ENCODE measurements around the gene RAB12.

RAB12 gene

GRCh38 chr18:8634508-8634907, 25.3 kb downstream of the RAB12 start:
- TF ChIP-seq, protein P1, sequence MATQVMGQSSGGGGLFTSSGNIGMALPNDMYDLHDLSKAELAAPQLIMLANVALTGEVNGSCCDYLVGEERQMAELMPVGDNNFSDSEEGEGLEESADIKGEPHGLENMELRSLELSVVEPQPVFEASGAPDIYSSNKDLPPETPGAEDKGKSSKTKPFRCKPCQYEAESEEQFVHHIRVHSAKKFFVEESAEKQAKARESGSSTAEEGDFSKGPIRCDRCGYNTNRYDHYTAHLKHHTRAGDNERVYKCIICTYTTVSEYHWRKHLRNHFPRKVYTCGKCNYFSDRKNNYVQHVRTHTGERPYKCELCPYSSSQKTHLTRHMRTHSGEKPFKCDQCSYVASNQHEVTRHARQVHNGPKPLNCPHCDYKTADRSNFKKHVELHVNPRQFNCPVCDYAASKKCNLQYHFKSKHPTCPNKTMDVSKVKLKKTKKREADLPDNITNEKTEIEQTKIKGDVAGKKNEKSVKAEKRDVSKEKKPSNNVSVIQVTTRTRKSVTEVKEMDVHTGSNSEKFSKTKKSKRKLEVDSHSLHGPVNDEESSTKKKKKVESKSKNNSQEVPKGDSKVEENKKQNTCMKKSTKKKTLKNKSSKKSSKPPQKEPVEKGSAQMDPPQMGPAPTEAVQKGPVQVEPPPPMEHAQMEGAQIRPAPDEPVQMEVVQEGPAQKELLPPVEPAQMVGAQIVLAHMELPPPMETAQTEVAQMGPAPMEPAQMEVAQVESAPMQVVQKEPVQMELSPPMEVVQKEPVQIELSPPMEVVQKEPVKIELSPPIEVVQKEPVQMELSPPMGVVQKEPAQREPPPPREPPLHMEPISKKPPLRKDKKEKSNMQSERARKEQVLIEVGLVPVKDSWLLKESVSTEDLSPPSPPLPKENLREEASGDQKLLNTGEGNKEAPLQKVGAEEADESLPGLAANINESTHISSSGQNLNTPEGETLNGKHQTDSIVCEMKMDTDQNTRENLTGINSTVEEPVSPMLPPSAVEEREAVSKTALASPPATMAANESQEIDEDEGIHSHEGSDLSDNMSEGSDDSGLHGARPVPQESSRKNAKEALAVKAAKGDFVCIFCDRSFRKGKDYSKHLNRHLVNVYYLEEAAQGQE (IDR thresholded peaks at IDR 0.05; ENCODE audit: insufficient read depth in 1 of 2, low read depth in 2 of 2, low read length in 2 of 2), result no peak
- TF ChIP-seq FOXP2 (optimal IDR thresholded peaks at IDR 0.05; ENCODE audit: borderline replicate concordance, extremely low read depth, extremely low read length, insufficient read depth), result no peak
- TF ChIP-seq TAF1 (IDR thresholded peaks at IDR 0.05; ENCODE audit: borderline replicate concordance, insufficient read depth, low read length), result no peak
- TF ChIP-seq SIN3A (IDR thresholded peaks at IDR 0.05; ENCODE audit: borderline replicate concordance, insufficient read depth, low read length), result no peak
- TF ChIP-seq POLR2AphosphoS5 (IDR thresholded peaks at IDR 0.05; ENCODE audit: low read depth, low read length), result no peak

GRCh38 chr18:8635087-8635486, 25.9 kb downstream of the RAB12 start:
- TF ChIP-seq POLR2AphosphoS5 (IDR thresholded peaks at IDR 0.05; ENCODE audit: low read depth, low read length) (no peak), SIN3A (IDR thresholded peaks at IDR 0.05; ENCODE audit: borderline replicate concordance, insufficient read depth, low read length) (no peak), FOXP2 (optimal IDR thresholded peaks at IDR 0.05; ENCODE audit: borderline replicate concordance, extremely low read depth, extremely low read length, insufficient read depth) (no peak), TAF1 (IDR thresholded peaks at IDR 0.05; ENCODE audit: borderline replicate concordance, insufficient read depth, low read length) (no peak)
- TF ChIP-seq, protein P1 (IDR thresholded peaks at IDR 0.05; ENCODE audit: insufficient read depth in 1 of 2, low read depth in 2 of 2, low read length in 2 of 2), result no peak

DNA sequence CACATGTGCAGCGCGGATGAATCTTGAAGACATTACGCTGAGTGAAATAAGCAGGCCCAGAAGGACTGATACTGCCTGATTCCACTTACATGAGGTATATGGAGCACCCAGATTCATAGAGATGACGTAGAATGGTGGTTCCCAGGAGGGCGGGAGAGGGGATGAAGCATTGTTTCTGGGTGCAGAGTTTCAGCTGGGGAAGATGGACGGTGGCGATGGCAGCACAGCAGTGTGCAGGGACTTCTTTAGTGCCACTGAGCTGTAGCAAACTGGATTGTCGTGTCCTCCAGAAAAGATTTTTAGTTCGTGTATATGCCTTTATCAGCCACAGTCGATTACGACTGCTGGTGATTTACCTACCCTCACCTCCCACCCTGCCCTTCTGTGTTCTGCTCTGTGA, 30.5 kb downstream of the RAB12 start:
- TF ChIP-seq POLR2AphosphoS5 (IDR thresholded peaks at IDR 0.05; ENCODE audit: low read depth, low read length), result no peak

- no peak for TF ChIP-seq FOXP2 (optimal IDR thresholded peaks at IDR 0.05; ENCODE audit: borderline replicate concordance, extremely low read depth, extremely low read length, insufficient read depth)
- TF ChIP-seq, protein P1 (IDR thresholded peaks at IDR 0.05; ENCODE audit: insufficient read depth in 1 of 2, low read depth in 2 of 2, low read length in 2 of 2), result no peak
- TF ChIP-seq TAF1 (IDR thresholded peaks at IDR 0.05; ENCODE audit: borderline replicate concordance, insufficient read depth, low read length), result no peak
- no peak for TF ChIP-seq SIN3A (IDR thresholded peaks at IDR 0.05; ENCODE audit: borderline replicate concordance, insufficient read depth, low read length)
- no peak for TF ChIP-seq POLR2AphosphoS5 (IDR thresholded peaks at IDR 0.05; ENCODE audit: low read depth, low read length)
These were observed 34.2 kb downstream of the RAB12 start for GRCh38 chr18:8643326-8643878.

GRCh38 chr18:8654503-8655451, 45.5 kb downstream of the RAB12 start:
- TF ChIP-seq, protein P1 (IDR thresholded peaks at IDR 0.05; ENCODE audit: insufficient read depth in 1 of 2, low read depth in 2 of 2, low read length in 2 of 2), result no peak
- TF ChIP-seq POLR2AphosphoS5 (IDR thresholded peaks at IDR 0.05; ENCODE audit: low read depth, low read length), result no peak
- no peak for TF ChIP-seq TAF1 (IDR thresholded peaks at IDR 0.05; ENCODE audit: borderline replicate concordance, insufficient read depth, low read length)
- TF ChIP-seq FOXP2 (optimal IDR thresholded peaks at IDR 0.05; ENCODE audit: borderline replicate concordance, extremely low read depth, extremely low read length, insufficient read depth), result no peak
- TF ChIP-seq SIN3A (IDR thresholded peaks at IDR 0.05; ENCODE audit: borderline replicate concordance, insufficient read depth, low read length), result no peak

Measured in PFSK-1 (cell line).